Endodermal cell (in vitro differentiated cells): ENCODE results near the gene TMEM61. TPM values are rescaled to one million over a fixed set of nuclear protein-coding genes. Genes with fewer than 3 reads are reported as not detected.

Experiments
- DNase-seq: peaks from one replicate; pipeline ENCODE4 v3.0.0-alpha.2; 2017
- H3K27ac ChIP-seq: 2 replicates; pipeline ENCODE4 v1.5.1; 2013; ENCODE audit warnings: mild to moderate bottlenecking, low read depth, low read length, moderate library complexity
- H3K27me3 ChIP-seq: 2 replicates; pipeline ENCODE4 v1.6.1; 2013; ENCODE audit warnings: mild to moderate bottlenecking, low read length, moderate library complexity; ENCODE audit not compliant: insufficient read depth, control insufficient read depth, poor library complexity, severe bottlenecking
- H3K36me3 ChIP-seq: 2 replicates; pipeline ENCODE4 v1.7.0; 2013; ENCODE audit warnings: mild to moderate bottlenecking, low read length, moderate library complexity; ENCODE audit not compliant: control insufficient read depth, insufficient read depth
- H3K4me1 ChIP-seq: one replicate; pipeline ENCODE4 v1.7.0; 2013; ENCODE audit warnings: low read length; ENCODE audit not compliant: control insufficient read depth, insufficient read depth
- H3K4me3 ChIP-seq: 2 replicates; pipeline ENCODE4 v1.5.1; 2013; ENCODE audit warnings: mild to moderate bottlenecking, low read length, moderate library complexity
- H3K9ac ChIP-seq: 2 replicates; pipeline ENCODE4 v1.6.1; 2013; ENCODE audit warnings: mild to moderate bottlenecking, low read length, moderate library complexity; ENCODE audit not compliant: poor library complexity, severe bottlenecking; ENCODE audit errors: extremely low read depth
- H3K9me3 ChIP-seq: 2 replicates; pipeline ENCODE4 v1.6.1; 2013; ENCODE audit warnings: mild to moderate bottlenecking, low read length, moderate library complexity; ENCODE audit not compliant: control insufficient read depth
- H3K27ac Mint-ChIP-seq: 2 replicates; pipeline ENCODE4 v1.8.0; 2020; ENCODE audit warnings: mixed read lengths
- H3K27me3 Mint-ChIP-seq: 2 replicates; pipeline ENCODE4 v1.8.0; 2021; ENCODE audit warnings: mild to moderate bottlenecking, mixed read lengths; ENCODE audit not compliant: insufficient read depth
- H3K36me3 Mint-ChIP-seq: 2 replicates; pipeline ENCODE4 v1.8.0; 2020; ENCODE audit warnings: low read depth, mixed read lengths
- H3K4me1 Mint-ChIP-seq: 2 replicates; pipeline ENCODE4 v1.8.0; 2020; ENCODE audit warnings: mixed read lengths
- H3K4me3 Mint-ChIP-seq: 2 replicates; pipeline ENCODE4 v1.8.0; 2020; ENCODE audit warnings: mild to moderate bottlenecking, moderate library complexity, mixed read lengths
- H3K9me3 Mint-ChIP-seq: 2 replicates; pipeline ENCODE4 v1.8.0; 2020; ENCODE audit warnings: mild to moderate bottlenecking, mixed read lengths
- WGBS, 2 experiments: methylation state at CpG; one replicate each; pipeline versions ENCODE4 v1.1.5 to v1.1.7; 2013; ENCODE audit warnings: missing lambda C conversion rate in 2 of 2, mixed read lengths in 1 of 2; ENCODE audit not compliant: insufficient coverage in 1 of 2, insufficient read length in 1 of 2; 5-methylcytosine and 5-hydroxymethylcytosine counted together
- total RNA-seq, 2 donors: library from RNA; stranded (reverse); fragmentation: NEBNext Ultra II Directional in 1 of 2; extraction: Animal tissue kit (Norgen Biotek cat#: 25700) in 1 of 2; gene quantifications; 2 replicates in 1 of 2; 3 replicates in 1 of 2; pipeline ENCODE4 v1.2.1, GENCODE V29; 2021
- TF ChIP-seq, protein P1 (sequence below): fragments of 200-600 bp; sonication (generic); conservative IDR thresholded peaks from 2 replicates; pipeline ENCODE4 v1.5.0; 2021; ENCODE audit warnings: antibody characterized with exemption, mild to moderate bottlenecking

Gene TMEM61
- total RNA-seq, 2 donors from 2014 or later = not detected

DNA sequence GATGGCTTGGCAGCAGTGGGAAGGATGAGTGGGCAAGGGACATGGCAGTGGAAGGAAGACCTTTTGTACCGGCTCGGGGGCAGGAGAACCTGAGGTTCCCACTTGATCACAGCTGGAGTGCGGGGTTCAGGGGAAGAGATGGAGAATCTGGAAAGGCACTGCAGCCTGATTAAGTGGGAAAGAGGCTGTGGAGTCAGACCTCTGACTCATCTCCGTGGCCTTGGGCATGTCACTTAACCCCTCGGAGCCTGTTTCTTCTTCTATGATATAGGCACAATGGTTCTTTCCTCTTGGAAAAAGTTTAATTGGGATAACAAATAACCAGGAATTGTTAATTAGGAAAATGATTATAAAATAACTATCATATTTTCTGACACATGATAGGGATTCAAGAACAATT lies 13.1 kb upstream of the TMEM61 start:
- Histone ChIP-seq H3K36me3 (no peaks in the 10 kb centered on the region), H3K27ac (no peak overlapping the region), H3K27me3 (no peaks in the 10 kb centered on the region), H3K4me1 (no peaks in the 10 kb centered on the region), H3K4me3 (no peak overlapping the region), H3K9me3 (no peaks in the 10 kb centered on the region), H3K9ac (no peak overlapping the region)
- H3K4me1 Mint-ChIP-seq = peaks cover 9% of the 10 kb centered on the region
- peak; percentile 34 for DNase-seq
- no peak overlapping the region for H3K27ac Mint-ChIP-seq
- H3K36me3 Mint-ChIP-seq = no peaks in the 10 kb centered on the region
- H3K27me3 Mint-ChIP-seq = peaks cover 9% of the 10 kb centered on the region
- WGBS, 2 experiments = 82 to 90% methylated on average over 4 to 5 of the region's 5 CpGs
- no peak overlapping the region for H3K4me3 Mint-ChIP-seq
- no peaks in the 10 kb centered on the region for H3K9me3 Mint-ChIP-seq
- TF ChIP-seq, protein P1, sequence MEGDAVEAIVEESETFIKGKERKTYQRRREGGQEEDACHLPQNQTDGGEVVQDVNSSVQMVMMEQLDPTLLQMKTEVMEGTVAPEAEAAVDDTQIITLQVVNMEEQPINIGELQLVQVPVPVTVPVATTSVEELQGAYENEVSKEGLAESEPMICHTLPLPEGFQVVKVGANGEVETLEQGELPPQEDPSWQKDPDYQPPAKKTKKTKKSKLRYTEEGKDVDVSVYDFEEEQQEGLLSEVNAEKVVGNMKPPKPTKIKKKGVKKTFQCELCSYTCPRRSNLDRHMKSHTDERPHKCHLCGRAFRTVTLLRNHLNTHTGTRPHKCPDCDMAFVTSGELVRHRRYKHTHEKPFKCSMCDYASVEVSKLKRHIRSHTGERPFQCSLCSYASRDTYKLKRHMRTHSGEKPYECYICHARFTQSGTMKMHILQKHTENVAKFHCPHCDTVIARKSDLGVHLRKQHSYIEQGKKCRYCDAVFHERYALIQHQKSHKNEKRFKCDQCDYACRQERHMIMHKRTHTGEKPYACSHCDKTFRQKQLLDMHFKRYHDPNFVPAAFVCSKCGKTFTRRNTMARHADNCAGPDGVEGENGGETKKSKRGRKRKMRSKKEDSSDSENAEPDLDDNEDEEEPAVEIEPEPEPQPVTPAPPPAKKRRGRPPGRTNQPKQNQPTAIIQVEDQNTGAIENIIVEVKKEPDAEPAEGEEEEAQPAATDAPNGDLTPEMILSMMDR = no peak

DNA sequence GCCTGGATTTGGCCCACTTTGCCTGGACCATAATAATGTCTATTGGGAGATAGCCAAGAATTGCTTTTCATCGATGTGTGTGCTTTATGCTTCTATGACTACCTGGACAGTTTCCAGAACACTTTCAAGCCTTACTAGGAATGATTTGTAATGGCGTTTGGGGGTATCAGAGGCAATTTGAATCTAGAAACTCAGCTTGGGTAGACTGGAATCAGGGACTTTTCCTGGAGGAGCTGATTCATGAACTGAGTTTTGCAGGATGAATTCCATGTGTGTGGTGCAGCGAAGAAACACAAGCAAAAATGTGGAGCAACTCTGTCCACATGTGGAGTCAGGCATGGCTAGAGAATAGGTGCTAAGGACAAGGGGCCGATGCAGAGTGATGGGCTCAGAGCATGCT lies 11.9 kb upstream of the TMEM61 start:
- peaks cover 2% of the 10 kb centered on the region for H3K4me1 Mint-ChIP-seq
- WGBS, 2 experiments = 72 to 75% methylated on average over 4 of the region's 4 CpGs
- H3K27me3 Mint-ChIP-seq = peaks cover 9% of the 10 kb centered on the region
- no peaks in the 10 kb centered on the region for H3K9me3 Mint-ChIP-seq
- H3K4me1 ChIP-seq = no peaks in the 10 kb centered on the region
- H3K27ac ChIP-seq = no peak overlapping the region
- no peaks in the 10 kb centered on the region for H3K9me3 ChIP-seq
- no peak overlapping the region for H3K4me3 Mint-ChIP-seq
- no peak overlapping the region for H3K27ac Mint-ChIP-seq
- TF ChIP-seq, protein P1 = no peak
- no peak overlapping the region for H3K9ac ChIP-seq
- no peak for DNase-seq
- H3K27me3 ChIP-seq = no peaks in the 10 kb centered on the region
- no peak overlapping the region for H3K4me3 ChIP-seq
- H3K36me3 ChIP-seq = no peaks in the 10 kb centered on the region
- H3K36me3 Mint-ChIP-seq = no peaks in the 10 kb centered on the region

DNA sequence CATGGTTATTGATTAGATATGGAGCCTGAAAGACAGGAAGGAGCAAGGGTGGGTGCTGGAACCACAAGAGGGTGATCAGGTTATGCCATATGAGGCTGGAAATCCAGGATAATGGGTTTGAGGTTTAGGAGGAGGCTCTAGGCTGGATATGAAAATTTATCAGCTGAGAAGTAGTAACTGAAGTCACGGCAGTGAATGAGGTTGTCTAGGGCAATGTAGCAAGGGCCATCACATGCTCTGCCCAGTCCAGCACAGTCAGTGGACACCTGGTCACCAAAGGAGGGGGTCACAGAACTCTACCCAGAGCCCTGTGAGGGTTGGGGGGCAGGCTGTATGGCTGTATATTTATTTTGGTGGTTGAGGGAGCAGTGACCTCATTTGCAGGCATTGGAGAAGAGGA lies 10.5 kb upstream of the TMEM61 start:
- no peak overlapping the region for H3K27ac Mint-ChIP-seq
- WGBS, 2 experiments = 78 to 86% methylated on average over 1 of the region's 1 CpG
- Histone ChIP-seq H3K4me3 (no peak overlapping the region), H3K36me3 (no peaks in the 10 kb centered on the region), H3K27ac (no peak overlapping the region), H3K9ac (no peak overlapping the region), H3K9me3 (no peaks in the 10 kb centered on the region), H3K4me1 (no peaks in the 10 kb centered on the region), H3K27me3 (no peaks in the 10 kb centered on the region)
- no peak overlapping the region for H3K4me3 Mint-ChIP-seq
- peaks cover 2% of the 10 kb centered on the region for H3K4me1 Mint-ChIP-seq
- H3K9me3 Mint-ChIP-seq = no peaks in the 10 kb centered on the region
- no peaks in the 10 kb centered on the region for H3K36me3 Mint-ChIP-seq
- peaks cover 9% of the 10 kb centered on the region for H3K27me3 Mint-ChIP-seq
- peak; percentile 14 for DNase-seq
- TF ChIP-seq, protein P1 = no peak
